HepG2 (cell line): ENCODE data around the gene USP1. TPM values are rescaled to one million over a fixed set of nuclear protein-coding genes. Genes with fewer than 3 reads are reported as not detected.

ENCODE experiments used
- ATF4 ChIP-seq, 2 experiments: fragments of 450-650 bp in 1 of 2; sonication (generic) in 1 of 2; formaldehyde crosslinking; IDR thresholded peaks; 2 replicates each; pipeline versions ENCODE4 v1.5.0 to v1.8.0; 2020 to 2022; ENCODE audit warnings: mild to moderate bottlenecking in 1 of 2, missing genetic modification reagents in 1 of 2
- CCAR2 ChIP-seq: fragments of 200-400 bp; formaldehyde crosslinking; optimal IDR thresholded peaks from 2 replicates; pipeline ENCODE3; 2018; ENCODE audit warnings: low read depth, mild to moderate bottlenecking, low read length, moderate library complexity
- CREB1 ChIP-seq, 2 experiments: fragments of 450-650 bp in 1 of 2; IDR thresholded peaks; 2 replicates each; pipeline ENCODE4 v1.6.1; 2016 to 2017; ENCODE audit warnings: control low read depth in 1 of 2, mild to moderate bottlenecking in 1 of 2, missing compliant biosample characterization in 1 of 2, missing genetic modification characterization in 1 of 2
- IRF1 ChIP-seq: sonication (generic); formaldehyde crosslinking; IDR thresholded peaks from 2 replicates; pipeline ENCODE4 v1.4.0; 2020; ENCODE audit warnings: low read depth, mild to moderate bottlenecking, missing genetic modification reagents
- MZF1 ChIP-seq: sonication (generic); formaldehyde crosslinking; IDR thresholded peaks from 2 replicates; pipeline ENCODE4 v1.8.1; 2023; ENCODE audit warnings: mild to moderate bottlenecking, missing genetic modification reagents, borderline replicate concordance
- NCOA5 ChIP-seq: sonication (generic); formaldehyde crosslinking; IDR thresholded peaks from 2 replicates; pipeline ENCODE4 v1.4.0; 2020; ENCODE audit warnings: missing genetic modification reagents
- NFATC3 ChIP-seq: sonication (generic); formaldehyde crosslinking; IDR thresholded peaks from 2 replicates; pipeline ENCODE4 v1.5.1; 2020; ENCODE audit warnings: mild to moderate bottlenecking, missing genetic modification reagents
- PPARG ChIP-seq: conservative IDR thresholded peaks from 2 replicates; pipeline ENCODE4 v1.6.1; 2016; ENCODE audit warnings: missing biosample characterization, missing genetic modification reagents
- SIX1 ChIP-seq: sonication (generic); formaldehyde crosslinking; IDR thresholded peaks from 2 replicates; pipeline ENCODE4 v1.4.0; 2020; ENCODE audit warnings: missing genetic modification reagents, borderline replicate concordance
- STAT5B ChIP-seq: sonication (generic); formaldehyde crosslinking; IDR thresholded peaks from 2 replicates; pipeline ENCODE4 v1.4.0; 2020; ENCODE audit warnings: missing genetic modification reagents
- ZFP36L1 ChIP-seq: sonication (generic); formaldehyde crosslinking; IDR thresholded peaks from 2 replicates; pipeline ENCODE4 v1.8.0; 2022; ENCODE audit warnings: mild to moderate bottlenecking, missing genetic modification reagents, moderate library complexity
- ZKSCAN5 ChIP-seq: sonication (generic); formaldehyde crosslinking; IDR thresholded peaks from 2 replicates; pipeline ENCODE4 v1.5.1; 2020; ENCODE audit warnings: mild to moderate bottlenecking, missing genetic modification reagents
- ZNF549 ChIP-seq: sonication (generic); formaldehyde crosslinking; IDR thresholded peaks from 2 replicates; pipeline ENCODE4 v1.5.0; 2020; ENCODE audit warnings: missing genetic modification reagents
- ZNF574 ChIP-seq: sonication (generic); formaldehyde crosslinking; IDR thresholded peaks from 2 replicates; pipeline ENCODE4 v1.4.0; 2020; ENCODE audit warnings: missing genetic modification reagents
- ZNF646 ChIP-seq: sonication (generic); formaldehyde crosslinking; IDR thresholded peaks from 2 replicates; pipeline ENCODE4 v1.9.0; 2021; ENCODE audit warnings: mild to moderate bottlenecking, missing genetic modification reagents
- ZSCAN25 ChIP-seq: sonication (generic); formaldehyde crosslinking; IDR thresholded peaks from 2 replicates; pipeline ENCODE4 v1.8.0; 2022; ENCODE audit warnings: mild to moderate bottlenecking, missing genetic modification reagents
- polyA plus RNA-seq, 8 experiments: library from polyadenylated mRNA; depleted of rRNA in 3 of 8; stranded (reverse) in 7 of 8; unstranded in 1 of 8; fragments of >200 nt; fragmentation: Illumina TruSeq in 4 of 8; extraction: Trizol in 4 of 8; gene quantifications; 2 replicates each; pipeline versions ENCODE4 v1.2.1 to v1.2.3, GENCODE V29; 2011 to 2016; ENCODE audit warnings: low read depth in 4 of 8, missing spikeins in 1 of 8, mixed read lengths in 1 of 8; ENCODE audit not compliant: insufficient read depth in 1 of 8
- total RNA-seq, 5 experiments: library from RNA; depleted of rRNA; stranded (reverse); fragments of >200 nt; fragmentation: Illumina TruSeq; extraction: Trizol; gene quantifications; 2 replicates each; pipeline ENCODE4 v1.2.3, GENCODE V29; 2016; ENCODE audit warnings: low read depth in 1 of 5

Gene USP1
- total and polyA plus RNA-seq, 2 of the 13 experiments (the other 11 are each of a cell fraction or from before 2014, with no cell fraction given): 9.0 to 64.6 TPM

GRCh38 chr1:62423580-62424242 is 13.1 kb upstream of the USP1 start (continued):
- no peak for TF ChIP-seq NCOA5 (CRISPR knock-in tag)
- peak; percentile 91; the same call in 1 of the 2 replicates for TF ChIP-seq NFATC3 (CRISPR knock-in tag)
- TF ChIP-seq CCAR2: no peak
- peak; percentile 78 for TF ChIP-seq ZNF574 (CRISPR knock-in tag)
- TF ChIP-seq STAT5B (CRISPR knock-in tag): no peak
- TF ChIP-seq ZFP36L1: no peak
- peak; percentile 86 to 99 for TF ChIP-seq ATF4 (CRISPR knock-in tag; IDR thresholded peaks at IDR 0.05)
- TF ChIP-seq CREB1 (IDR thresholded peaks at IDR 0.05): peak; percentile 64
- peak; percentile 90 for TF ChIP-seq CREB1 (CRISPR knock-in tag; IDR thresholded peaks at IDR 0.05)
- TF ChIP-seq MZF1 (CRISPR knock-in tag): no peak
- TF ChIP-seq ZKSCAN5 (CRISPR knock-in tag): no peak
- TF ChIP-seq ZNF549: no peak
- TF ChIP-seq ZNF646: no peak
- peak; percentile 51; the same call in 1 of the 2 replicates for TF ChIP-seq ZSCAN25 (CRISPR knock-in tag)
- TF ChIP-seq PPARG (CRISPR knock-in tag): no peak
- no peak for TF ChIP-seq IRF1 (CRISPR knock-in tag)
- TF ChIP-seq SIX1: no peak
